Kasumi-1 (cell line): ENCODE measurements around the gene KRTAP12-3.
"Not testable (repeated sequence)": the region's sequence is repeated elsewhere in the genome, so short reads cannot be mapped to it uniquely, and the experiment has no call there.

Experiments used
- DNase-seq, 2 experiments: peaks; one replicate each; lab custom pipeline; 2025; lab: John Stamatoyannopoulos, UW

KRTAP12-3 gene

DNA sequence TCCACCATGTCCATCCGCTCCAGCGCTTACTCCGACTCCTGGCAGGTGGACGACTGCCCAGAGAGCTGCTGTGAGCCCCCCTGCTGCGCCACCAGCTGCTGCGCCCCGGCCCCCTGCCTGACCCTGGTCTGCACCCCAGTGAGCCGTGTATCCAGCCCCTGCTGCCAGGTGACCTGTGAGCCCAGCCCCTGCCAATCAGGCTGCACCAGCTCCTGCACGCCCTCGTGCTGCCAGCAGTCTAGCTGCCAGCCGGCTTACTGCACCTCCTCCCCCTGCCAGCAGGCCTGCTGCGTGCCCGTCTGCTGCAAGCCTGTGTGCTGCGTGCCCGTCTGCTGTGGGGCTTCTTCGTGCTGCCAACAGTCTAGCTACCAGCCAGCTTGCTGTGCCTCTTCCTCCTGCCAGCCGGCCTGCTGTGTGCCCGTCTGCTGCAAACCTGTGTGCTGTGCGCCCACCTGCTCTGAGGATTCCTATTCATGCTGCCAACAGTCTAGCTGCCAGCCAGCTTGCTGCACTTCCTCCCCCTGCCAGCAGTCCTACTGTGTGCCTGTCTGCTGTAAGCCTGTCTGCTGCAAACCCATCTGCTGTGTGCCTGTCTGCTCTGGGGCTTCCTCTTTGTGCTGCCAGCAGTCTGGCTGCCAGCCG, 30.4 kb upstream of the KRTAP12-3 start:
- not testable (repeated sequence) for DNase-seq

DNA sequence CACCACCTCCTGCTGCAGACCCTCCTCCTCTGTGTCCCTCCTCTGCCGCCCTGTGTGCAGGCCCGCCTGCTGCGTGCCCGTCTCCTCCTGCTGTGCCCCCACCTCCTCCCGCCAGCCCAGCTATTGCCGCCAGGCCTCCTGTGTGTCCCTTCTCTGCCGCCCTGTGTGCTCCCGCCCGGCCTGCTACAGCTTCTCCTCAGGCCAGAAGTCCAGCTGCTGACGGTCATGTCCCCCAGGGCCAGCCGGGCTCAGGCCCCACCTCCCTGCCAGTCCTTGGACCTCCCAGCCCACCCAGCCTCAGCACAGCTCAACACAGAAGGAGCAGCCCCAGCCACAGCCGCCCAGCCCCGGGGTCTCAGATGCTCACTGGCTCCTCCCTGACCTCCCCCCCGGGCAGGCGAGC, 29.9 kb upstream of the KRTAP12-3 start:
- DNase-seq: not testable (repeated sequence)

GRCh38 chr21:44628707-44629391, 28.9 kb upstream of the KRTAP12-3 start:
- no peak for DNase-seq

- no peak for DNase-seq
These were observed 27.3 kb upstream of the KRTAP12-3 start for GRCh38 chr21:44630440-44630839.

GRCh38 chr21:44632067-44632466, 25.7 kb upstream of the KRTAP12-3 start:
- no peak for DNase-seq

DNA sequence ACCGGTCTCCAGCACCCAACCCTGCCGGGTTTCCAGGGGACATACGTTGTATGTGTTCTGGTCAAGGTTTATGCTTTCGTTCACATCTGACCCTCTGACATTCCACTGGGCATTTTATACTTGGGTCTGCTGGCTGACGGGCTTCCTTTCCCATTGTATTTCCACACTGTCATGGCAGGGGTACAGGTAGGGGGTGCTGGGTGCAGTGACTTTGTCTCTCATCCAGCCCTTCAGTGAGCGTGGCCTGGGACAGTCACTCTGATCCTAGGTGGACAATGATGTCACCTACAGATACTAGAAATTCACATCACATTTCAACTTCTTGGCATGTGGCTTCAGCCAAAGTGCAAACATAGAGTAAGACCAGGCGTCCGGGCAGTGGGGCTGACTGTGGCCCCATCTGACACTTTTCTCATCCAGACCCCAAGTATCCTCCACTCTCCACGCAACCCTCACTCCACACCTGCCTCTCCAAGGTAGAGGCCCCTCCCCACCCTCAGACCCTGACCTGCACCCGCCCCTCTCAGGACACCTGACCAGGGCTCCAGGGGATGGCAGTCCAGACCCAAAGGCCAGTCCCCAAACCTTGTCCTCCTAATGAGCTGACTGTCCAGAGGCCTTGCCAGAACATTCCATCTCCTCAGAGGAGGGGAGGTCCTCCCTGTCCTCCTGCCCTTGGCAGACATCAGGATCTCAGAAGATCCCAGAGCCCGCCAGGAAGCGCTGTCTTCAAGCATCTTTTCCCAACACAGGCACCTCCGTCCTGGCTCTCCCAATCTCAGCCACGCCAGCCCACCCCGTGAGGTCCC, 21.3 kb upstream of the KRTAP12-3 start:
- DNase-seq: no peak

GRCh38 chr21:44637018-44637850, 20.5 kb upstream of the KRTAP12-3 start, which contains the start of gene KRTAP10-10:
Gene KRTAP10-10, plus strand, starts transcription at chr21:44637356. Its CDS starts 62 bp downstream, at chr21:44637418.
- DNase-seq: no peak

- DNase-seq: not testable (repeated sequence)
These were observed 19.8 kb upstream of the KRTAP12-3 start for GRCh38 chr21:44637851-44638348.

- DNase-seq: not testable (repeated sequence)
These were observed 19.0 kb upstream of the KRTAP12-3 start for GRCh38 chr21:44638506-44639330.

DNA sequence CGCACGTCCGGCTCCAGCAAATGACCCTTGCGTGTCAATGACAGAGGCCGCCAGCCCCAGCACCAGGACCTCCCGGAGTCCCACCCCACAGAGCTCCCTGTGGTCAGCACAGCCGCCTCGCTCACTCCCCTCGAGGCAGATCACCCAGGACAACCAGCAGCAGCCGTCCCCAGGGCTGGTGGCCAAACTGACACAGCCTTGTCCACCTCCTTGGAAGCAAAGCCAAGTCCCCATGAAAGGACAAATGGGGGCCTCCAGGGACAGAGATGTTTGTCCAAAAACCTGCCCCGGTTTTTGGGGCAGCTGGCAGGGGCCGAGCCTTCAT, 18.4 kb upstream of the KRTAP12-3 start:
- DNase-seq: no peak

DNA sequence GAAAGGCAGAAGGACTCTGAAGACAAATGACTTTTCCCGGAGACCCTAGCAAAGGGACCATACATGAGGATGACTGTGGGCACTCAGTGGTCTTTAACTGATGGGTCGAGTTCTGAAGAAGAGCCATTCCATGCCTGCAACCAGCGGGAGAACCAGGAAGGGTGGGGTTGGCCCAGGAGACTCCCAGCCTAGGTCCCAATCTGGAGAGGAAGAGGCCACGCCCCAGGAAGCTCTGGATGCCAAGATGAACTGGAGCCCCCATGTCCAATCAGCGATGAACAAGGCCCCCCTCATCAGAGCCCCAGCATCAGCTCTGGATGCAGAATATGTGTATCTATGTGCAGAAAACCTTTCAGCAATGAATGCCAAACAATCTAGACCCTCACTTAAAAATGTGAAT, 17.0 kb upstream of the KRTAP12-3 start:
- no peak for DNase-seq

DNA sequence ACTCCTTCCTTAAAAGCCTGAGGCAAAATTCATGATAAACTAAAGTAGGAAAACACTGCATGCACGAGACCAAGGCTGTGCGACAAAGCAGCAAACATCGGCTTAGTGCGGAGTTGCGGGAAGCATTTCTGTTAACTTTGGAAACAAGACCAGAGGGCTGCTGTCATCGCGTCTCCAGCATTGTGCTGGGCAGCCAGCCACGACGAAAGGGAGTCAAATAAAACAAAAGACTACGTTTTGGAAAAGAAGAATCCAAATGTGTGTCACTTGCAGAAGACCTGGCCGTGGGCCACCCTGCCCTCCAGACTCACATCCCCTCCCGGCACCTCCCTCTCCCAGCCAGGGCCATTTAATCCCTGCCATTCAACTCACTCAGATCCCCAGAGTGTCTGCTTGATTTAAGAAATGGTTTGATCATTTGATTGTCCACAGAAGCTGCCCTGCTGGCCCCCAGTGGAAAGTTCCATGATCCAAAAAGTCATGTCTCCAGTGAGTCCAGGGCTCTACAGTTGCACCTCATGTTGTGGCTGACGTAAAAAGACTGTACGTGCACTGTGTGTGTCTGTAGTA, 13.9 kb upstream of the KRTAP12-3 start:
- no peak for DNase-seq

GRCh38 chr21:44644878-44645277, 12.9 kb upstream of the KRTAP12-3 start:
- no peak for DNase-seq

- not testable (repeated sequence) for DNase-seq
These were observed 11.1 kb upstream of the KRTAP12-3 start, which contains the start of gene KRTAP10-11 for GRCh38 chr21:44646366-44647221. Gene KRTAP10-11, plus strand, starts transcription at chr21:44646414. Its CDS starts 45 bp downstream, at chr21:44646459.

DNA sequence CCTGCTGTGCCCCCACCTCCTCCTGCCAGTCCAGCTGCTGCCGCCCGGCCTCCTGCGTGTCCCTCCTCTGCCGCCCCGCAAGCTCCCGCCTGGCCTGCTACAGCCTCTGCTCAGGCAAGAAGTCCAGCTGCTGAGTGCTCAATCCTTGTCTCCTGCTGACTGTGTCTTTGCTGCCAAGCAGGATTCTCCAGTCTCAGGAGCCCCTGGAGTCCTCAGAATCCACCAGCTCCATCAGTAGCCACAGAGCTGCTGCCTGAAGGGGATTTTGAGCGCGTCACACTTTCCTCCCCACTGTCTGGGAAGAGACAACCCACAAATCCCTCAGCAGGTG, 10.5 kb upstream of the KRTAP12-3 start:
- DNase-seq: no peak

DNA sequence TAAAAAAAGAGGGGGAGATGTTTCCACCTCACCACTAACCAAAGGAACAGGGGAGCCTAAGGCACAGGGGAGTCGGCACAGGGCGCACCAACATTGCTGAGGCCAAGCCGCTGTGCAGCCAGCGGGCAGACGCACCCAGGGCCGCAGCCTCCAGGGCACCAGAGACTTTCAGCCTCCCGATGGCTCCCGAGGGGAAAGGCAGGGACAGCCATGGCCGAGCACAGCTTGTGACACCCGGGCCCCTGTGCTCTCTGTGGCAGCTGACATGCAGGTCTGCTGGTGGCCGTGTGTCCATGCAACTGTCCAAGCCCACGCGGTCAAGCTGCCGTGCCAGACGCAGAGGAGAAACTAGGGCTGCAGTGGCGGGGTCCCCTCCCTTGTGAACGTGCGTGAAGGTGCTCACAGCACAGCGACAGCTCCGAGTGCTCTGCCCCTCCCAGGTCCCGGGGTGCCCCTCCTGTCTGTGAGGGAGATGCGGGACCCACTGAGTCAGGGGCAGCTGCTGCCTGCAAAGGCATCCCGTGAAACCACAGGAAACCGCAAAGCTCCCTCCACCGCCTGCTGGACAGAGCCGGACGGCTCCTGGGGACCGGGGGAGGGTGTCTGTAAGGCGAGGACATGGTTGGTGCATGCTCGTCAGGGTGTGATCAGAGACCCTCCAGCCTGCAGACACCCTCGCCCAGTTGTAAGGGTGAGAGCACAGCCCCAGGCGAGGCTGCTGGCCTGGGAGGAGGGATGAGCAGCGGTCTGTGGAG, 9.0 kb upstream of the KRTAP12-3 start:
- DNase-seq: no peak

DNA sequence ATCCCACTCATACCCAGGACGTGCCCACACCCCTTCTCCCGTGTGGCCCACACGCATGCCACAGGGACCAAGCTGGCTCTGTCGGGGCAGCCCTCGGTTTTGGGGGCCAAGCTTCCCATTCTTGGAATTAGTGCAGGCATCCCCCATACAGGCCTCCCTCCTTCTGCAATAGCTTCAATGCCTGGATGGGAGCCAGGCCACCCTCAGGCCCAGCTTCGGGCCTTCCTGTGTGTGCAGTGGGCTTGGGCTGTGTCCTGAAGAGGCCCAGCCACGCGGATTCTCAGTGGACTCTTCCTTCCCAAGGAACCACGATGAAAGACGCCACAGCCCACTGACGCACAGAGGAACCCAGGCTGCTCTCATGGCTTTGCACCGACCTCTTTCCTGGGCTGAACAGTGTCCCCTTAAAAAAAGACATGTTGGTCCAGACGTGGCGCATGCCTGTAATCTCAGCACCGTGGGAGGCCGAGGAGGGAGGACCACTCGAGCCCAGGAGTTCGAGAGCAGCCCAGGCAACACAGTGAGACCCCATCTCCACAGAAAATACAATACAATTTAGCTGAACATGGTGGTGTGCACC, 8.1 kb upstream of the KRTAP12-3 start:
- no peak for DNase-seq

DNA sequence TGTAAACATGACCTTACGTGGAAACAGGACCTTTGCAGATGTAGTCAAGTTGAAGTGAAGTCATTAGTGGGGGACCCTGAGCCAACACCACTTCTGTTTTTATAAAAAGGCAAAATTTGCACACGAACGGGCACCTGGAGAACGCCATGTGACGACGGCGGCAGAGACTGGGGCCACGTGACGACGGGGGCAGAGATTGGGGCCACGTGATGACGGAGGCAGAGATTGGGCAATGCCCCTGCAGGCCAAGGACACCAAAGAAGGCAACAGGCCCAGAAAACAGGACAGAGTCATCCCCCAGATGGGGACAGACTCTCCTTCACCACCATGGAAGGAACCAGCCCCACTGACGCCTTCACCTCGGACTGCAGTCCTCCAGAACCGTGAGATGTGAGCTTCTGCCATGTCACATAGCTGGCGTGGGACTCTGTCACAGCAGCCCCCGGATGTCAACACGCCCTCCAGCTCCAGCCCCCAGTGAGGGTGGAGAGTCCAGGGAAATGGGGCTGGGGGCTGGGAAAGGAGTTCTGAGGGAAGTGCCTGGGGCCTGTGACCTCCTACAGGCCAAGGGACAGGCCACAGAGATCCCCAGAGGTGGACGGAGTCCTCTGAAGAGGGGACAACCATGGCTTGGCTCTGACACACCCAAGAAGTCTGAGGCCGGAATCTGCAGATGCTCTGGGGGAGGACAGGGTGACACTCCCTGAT, 7.3 kb upstream of the KRTAP12-3 start:
- DNase-seq: no peak
